ES-I3 (cell line): Measurements from ENCODE around the gene AMN.

Source experiments
- H3K36me3 ChIP-seq: 2 replicates; pipeline ENCODE4 v1.6.1; 2013; ENCODE audit warnings: mild to moderate bottlenecking, low read length, control low read depth, moderate library complexity; ENCODE audit not compliant: insufficient read depth
- H3K4me1 ChIP-seq: 2 replicates; pipeline ENCODE4 v1.6.1; 2013; ENCODE audit warnings: mild to moderate bottlenecking, control low read depth, low read length; ENCODE audit not compliant: insufficient read depth
- H3K9ac ChIP-seq: 2 replicates; pipeline ENCODE4 v1.6.1; 2013; ENCODE audit warnings: low read depth, mild to moderate bottlenecking, low read length, moderate library complexity
- H3K9me3 ChIP-seq: 2 replicates; pipeline ENCODE4 v1.6.1; 2013; ENCODE audit warnings: mild to moderate bottlenecking, low read length, moderate library complexity; ENCODE audit not compliant: control insufficient read depth, insufficient read depth

Gene AMN

DNA sequence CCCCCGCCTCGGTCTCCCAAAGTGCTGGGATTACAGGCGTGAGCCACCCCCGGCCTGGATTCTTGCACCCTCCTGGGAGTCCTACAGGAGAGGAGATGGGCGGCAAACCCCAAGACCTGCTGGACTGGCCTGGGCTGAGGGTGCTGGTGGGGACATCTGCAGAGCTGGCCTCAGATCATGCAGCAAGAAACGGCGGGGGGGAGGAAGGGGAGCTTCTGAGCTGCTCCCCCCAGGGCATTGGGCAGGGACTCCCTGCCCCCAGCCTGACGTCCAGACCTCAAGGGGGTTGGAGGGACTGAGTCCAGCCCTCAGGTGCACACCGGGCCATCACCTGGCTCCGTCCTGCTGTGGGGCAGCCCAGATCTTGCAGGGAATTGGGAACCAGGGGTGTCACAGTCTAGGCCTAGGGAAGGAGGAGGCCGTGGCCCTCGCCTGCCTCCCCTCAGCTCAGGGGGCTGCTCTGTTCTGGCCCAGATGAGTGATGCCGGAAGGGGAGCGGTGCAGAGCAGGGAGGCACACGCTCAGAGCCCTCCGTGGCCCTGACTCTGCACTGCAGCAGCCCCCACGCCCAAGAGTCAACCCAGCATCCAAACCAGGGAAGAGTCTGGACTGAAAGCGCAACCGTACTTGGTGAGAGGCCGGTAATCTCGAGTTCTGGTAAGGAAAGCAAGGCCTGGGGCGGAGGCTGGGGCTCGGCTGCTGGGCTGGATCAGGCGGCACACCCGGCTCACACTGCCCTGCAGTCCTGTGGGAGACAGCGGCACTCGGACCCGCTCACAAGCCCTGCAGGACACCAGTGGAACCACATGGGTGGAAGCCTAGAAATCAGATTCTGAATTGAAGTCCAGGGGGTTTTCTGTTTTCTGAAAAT is 8.9 kb upstream of the AMN start:
- no peak overlapping the region for H3K9ac ChIP-seq
- H3K9me3 ChIP-seq, result no peaks in the 10 kb centered on the region
- H3K36me3 ChIP-seq, result no peaks in the 10 kb centered on the region
- H3K4me1 ChIP-seq, result no peaks in the 10 kb centered on the region

- no peaks in the 10 kb centered on the region for H3K4me1 ChIP-seq
- H3K36me3 ChIP-seq, result no peaks in the 10 kb centered on the region
- H3K9me3 ChIP-seq, result no peaks in the 10 kb centered on the region
- no peak overlapping the region for H3K9ac ChIP-seq
These were observed 7.8 kb upstream of the AMN start for GRCh38 chr14:102914474-102915291.

GRCh38 chr14:102915292-102916110 is 7.0 kb upstream of the AMN start:
- H3K9ac ChIP-seq, result no peak overlapping the region
- no peaks in the 10 kb centered on the region for H3K9me3 ChIP-seq
- H3K4me1 ChIP-seq, result no peaks in the 10 kb centered on the region
- H3K36me3 ChIP-seq, result no peaks in the 10 kb centered on the region

DNA sequence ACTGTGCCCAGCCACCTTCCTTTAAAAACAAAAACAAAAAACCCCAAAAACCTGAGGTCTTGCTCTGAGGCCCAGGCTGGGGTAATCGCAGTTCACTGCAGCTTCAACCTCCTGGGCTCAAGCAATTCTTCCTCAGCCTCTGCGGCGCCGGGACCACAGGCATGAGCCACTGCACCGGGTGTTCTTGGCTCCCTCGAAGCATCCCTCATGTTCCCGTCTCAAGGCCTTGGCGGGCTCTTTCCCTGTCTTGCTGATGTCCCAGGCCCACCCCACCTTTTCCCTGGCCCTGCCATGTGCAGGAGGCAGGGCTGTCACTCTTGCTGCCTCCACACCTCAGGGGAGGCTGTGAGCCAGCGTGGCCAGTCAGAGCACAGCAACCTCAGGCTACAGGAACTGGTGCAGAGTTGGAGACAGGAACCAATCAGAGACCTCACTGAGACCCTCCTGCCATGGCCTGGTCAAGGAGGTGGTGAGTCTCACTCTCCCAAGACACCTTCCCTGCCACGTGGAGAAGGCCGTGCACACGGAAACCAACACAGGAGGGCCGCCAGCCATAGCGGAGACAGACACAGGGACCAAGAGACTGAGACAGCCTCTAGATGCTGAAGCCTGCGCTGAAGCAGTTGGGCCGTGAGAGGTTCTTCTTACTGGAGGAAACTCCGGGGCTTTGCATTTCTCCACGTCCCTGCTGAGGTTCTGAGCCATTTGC is 6.0 kb upstream of the AMN start:
- Histone ChIP-seq H3K9me3 (no peaks in the 10 kb centered on the region), H3K36me3 (no peaks in the 10 kb centered on the region), H3K4me1 (no peaks in the 10 kb centered on the region), H3K9ac (no peak overlapping the region)

GRCh38 chr14:102917056-102917385 is 5.4 kb upstream of the AMN start:
- Histone ChIP-seq H3K36me3 (no peaks in the 10 kb centered on the region), H3K9ac (no peak overlapping the region), H3K9me3 (no peaks in the 10 kb centered on the region), H3K4me1 (no peaks in the 10 kb centered on the region)

GRCh38 chr14:102917469-102918211 is 4.8 kb upstream of the AMN start:
- H3K9me3 ChIP-seq, result no peaks in the 10 kb centered on the region
- no peaks in the 10 kb centered on the region for H3K36me3 ChIP-seq
- no peaks in the 10 kb centered on the region for H3K4me1 ChIP-seq
- no peak overlapping the region for H3K9ac ChIP-seq

- Histone ChIP-seq H3K4me1 (no peaks in the 10 kb centered on the region; the same call in 1 of the 2 replicates), H3K9me3 (no peaks in the 10 kb centered on the region)
These were observed 4.0 kb upstream of the AMN start for GRCh38 chr14:102918438-102918837.

DNA sequence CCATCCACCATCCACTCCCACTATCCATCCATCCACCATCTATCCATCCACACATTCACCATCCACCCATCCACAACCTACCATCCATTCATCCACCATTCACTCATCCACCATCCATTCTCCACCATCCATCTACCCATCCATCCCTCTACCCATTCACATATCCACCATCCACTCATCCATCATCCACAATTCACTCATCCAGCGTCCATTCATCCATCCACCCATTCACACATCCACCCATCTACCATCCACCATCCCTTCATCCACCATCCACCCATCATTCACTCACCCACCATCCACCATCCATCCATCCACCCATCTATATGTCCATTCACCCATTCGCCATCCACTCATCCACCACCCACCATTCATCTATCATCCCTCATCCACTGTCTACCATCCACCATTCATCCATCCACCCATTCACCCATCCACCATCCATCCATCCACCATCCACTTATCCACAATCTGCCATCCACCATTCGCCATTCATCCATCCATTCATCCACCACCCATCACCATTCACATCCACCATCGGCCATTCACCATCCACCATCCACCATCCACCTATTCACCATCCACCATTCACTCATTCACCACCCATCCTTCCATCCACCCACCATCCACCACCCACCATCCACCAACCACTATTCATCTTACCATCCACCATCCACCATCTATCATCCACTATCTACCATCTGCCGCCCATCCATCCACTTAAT is 2.0 kb upstream of the AMN start:
- no peaks in the 10 kb centered on the region for H3K36me3 ChIP-seq
- H3K9me3 ChIP-seq, result no peaks in the 10 kb centered on the region
- H3K4me1 ChIP-seq, result no peaks in the 10 kb centered on the region; the same call in 1 of the 2 replicates
- no peak overlapping the region for H3K9ac ChIP-seq

More at GRCh38 chr14:102918438-102918837, 4.0 kb upstream of the AMN start:
- Histone ChIP-seq H3K9ac (no peak overlapping the region; the same call in 1 of the 2 replicates), H3K36me3 (no peaks in the 10 kb centered on the region)

GRCh38 chr14:102920998-102921304 is 1.5 kb upstream of the AMN start:
- Histone ChIP-seq H3K4me1 (peaks cover 3% of the 10 kb centered on the region), H3K36me3 (no peaks in the 10 kb centered on the region), H3K9me3 (no peaks in the 10 kb centered on the region), H3K9ac (no peak overlapping the region)

DNA sequence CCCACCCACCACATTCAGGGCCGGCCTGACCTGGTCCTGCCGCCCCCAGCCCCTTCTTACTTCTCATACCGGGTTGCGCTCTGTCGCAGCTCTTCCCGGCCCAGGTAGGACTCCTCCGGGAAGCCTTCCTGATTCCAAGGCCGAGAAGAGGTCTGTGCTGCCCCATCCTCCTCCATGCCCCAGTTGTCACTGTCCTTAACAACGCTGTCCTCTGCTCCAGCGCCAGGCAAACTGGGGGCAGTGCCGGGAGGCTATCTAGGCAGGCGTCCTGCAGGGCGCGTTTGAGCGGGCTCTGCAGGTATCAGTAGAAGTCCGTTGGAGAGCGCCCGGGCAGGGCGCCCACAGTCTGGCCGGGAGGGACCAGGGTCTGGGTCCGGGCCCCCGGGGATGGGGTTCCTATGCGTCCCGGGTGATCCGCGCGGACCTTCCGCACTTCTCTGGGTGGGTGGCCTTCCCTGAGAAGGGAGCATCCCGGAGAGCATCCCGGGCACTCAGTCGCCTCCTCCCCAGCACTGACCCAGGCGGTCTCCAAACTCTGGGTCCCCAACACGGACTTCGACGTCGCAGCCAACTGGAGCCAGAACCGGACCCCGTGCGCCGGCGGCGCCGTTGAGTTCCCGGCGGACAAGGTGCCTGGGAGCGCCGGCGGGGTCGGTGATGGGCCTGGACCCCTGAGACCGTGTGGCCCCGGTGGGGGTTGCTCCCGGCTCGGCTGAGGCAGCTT is 900 bp downstream of the AMN start:
- Histone ChIP-seq H3K4me1 (peaks cover 7% of the 10 kb centered on the region), H3K36me3 (no peaks in the 10 kb centered on the region), H3K9ac (peak overlapping the region; percentile 51; the same call in 1 of the 2 replicates), H3K9me3 (no peaks in the 10 kb centered on the region)

GRCh38 chr14:102923925-102924486 is 1.5 kb downstream of the AMN start:
- H3K36me3 ChIP-seq, result no peaks in the 10 kb centered on the region
- H3K4me1 ChIP-seq, result peaks cover 7% of the 10 kb centered on the region
- peak overlapping the region; percentile 51; the same call in 1 of the 2 replicates for H3K9ac ChIP-seq
- no peaks in the 10 kb centered on the region for H3K9me3 ChIP-seq
